Activated CD8-positive, alpha-beta memory T cell treated with anti-CD3 and anti-CD28 coated beads for 36 hours (primary cell): ENCODE results near the gene TDO2. TPM values are rescaled to one million over a fixed set of nuclear protein-coding genes. Genes with fewer than 3 reads are reported as not detected.

Experiments
- CTCF ChIA-PET: fragments of 350-600 bp; sonication (Branson Sonifier 250); formaldehyde crosslinking; loops from one replicate; lab custom pipeline; 2021; ENCODE audit warnings: antibody characterized with exemption; lab: Charles Lee
- POLR2A ChIA-PET: fragments of 350-600 bp; sonication (Branson Sonifier 250); formaldehyde crosslinking; loops from one replicate; lab custom pipeline; 2021; ENCODE audit warnings: antibody characterized with exemption; lab: Charles Lee
- total RNA-seq, 2 experiments: library from RNA; stranded (reverse); gene quantifications; one replicate each; pipeline ENCODE4 v1.2.3, GENCODE V29; 2021

The TDO2 gene
- total RNA-seq, 2 experiments from 2014 or later = not detected

DNA sequence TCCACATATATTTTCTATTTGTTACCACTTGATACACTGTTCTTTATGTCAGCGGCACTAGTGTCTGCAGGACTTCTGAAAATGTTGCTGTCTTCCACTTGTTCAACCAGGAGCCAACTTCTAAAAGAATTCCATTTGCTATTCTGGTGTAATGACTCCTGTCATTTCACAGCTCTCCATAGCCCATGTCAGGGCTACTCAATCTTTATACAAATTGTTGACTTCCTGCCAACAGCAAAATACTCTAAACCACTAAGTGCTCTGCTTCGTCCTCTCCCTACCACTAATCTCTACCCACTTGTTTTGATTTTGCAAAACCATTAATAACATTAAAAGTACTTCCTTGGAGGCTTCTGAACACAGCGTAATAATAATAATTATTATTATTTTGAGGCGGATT, 43.0 kb downstream of the TDO2 start:
- POLR2A ChIA-PET = no interaction called here
- CTCF ChIA-PET = no interaction called here

DNA sequence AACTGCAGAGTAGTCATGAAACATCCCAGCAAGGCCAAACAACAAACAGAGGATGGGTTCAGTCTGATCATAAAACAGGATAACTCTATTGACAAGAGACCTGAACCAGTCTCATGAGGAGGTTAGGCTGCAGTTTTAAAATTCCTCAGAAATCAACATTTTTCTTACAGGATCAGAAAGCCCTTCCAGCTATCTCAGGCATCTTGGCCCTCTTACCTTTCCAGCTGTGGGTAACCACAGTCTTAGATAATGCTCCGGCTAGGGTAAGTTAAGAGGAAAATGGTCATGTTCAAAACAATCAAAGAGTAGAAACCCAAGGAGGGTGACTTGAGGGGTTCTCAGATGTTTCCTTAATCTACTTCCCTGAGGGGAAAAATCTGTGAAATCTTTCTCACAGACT, 45.0 kb downstream of the TDO2 start:
- ChIA-PET POLR2A (no interaction called here), CTCF (no interaction called here)

DNA sequence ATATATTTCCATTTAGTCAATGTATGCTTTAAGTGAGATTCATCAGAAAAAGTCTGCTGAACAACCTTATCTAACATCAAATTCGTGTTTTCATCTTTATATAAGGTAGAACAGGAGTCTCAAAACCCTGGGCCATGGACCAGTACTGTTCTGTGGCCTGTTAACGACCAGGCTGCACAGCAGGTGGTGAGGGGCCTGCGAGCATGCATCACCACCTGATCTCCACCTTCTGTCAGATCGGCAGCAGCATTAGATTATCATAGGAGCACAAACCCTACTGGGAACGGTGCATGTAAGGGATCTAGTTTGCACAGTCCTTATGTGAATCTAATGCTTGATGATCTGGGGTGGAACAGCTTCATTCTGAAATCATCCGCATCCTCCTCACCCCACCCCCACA, 47.0 kb downstream of the TDO2 start:
- CTCF ChIA-PET = interaction anchor here (1.1 kb wide), 1 partner anchor 9 kb away, joined by 4 read pairs; no protein-coding TSS in a partner anchor
- POLR2A ChIA-PET = no interaction called here

DNA sequence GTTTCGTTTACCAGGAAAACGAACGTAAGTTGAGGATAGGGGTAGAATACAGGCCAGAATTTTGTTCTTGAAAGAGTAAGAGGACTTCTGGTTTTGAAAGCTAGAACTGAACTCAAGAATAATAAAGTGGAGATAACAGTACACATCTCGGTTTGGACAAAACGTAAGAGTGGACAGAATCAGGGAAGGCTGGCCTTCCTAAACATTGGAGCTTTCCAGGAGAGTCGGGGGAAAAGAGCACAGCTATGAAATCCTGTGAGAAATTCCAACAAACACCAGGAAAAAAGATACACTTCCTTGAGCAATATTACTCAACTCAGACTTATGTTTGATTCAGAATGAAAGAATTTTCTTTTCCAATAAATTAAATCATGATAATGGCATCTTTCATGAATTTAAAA, 49.0 kb downstream of the TDO2 start:
- ChIA-PET CTCF (interaction anchor here (2.0 kb wide), 1 partner anchor 8 kb away, joined by 6 read pairs; no protein-coding TSS in a partner anchor), POLR2A (no interaction called here)

DNA sequence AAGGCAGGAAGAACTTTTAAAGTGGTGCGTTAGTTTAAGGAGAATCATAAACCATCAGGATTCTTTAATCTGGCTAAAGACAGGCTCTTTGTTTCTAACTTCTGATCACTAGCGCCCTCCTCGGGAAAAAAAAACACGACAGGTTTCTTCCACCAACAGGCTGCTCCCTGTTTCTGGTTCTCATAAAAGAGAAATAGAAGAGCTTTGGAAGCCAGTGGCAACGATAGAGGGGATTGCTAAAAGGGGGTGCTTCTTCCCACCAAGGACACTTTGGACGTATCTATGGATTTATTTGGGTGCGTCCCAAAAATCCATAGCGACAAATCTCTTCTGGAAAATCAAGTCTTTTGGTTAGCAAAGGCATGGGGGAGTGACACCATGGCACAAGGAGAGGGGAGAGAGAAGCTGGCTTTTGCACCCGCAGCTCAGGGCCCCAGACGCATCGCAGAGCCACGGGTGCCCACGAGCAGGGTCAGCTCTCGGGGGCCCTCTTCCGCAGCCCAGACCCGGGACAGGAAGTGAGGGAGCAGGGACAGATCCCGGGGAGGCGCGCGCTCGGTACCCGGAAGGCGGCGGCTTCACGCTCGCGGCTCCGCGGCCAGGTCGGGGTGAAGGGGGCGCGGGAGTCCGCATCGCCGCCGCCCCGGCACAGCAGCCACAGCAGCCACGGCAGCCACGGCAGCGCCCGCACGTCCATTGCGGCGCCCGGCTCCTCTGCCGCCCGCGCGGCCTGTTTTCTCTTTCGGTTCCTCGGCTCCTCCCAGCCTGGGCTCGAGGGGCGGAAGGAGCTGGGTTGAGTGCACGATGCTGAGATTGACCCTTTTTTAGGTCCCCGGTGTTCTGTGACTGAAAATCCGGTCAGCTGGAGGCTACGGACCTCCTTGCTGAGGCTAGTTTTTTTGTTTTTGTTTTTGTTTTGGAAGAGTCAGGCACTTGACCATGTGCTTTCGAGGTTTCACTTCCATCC, 49.9 kb downstream of the TDO2 start, which contains the start of gene CTSO:
TSS of gene CTSO (minus strand) at position 716 of the 967 bp plus-strand sequence. CDS start at position 697, 19 bp downstream.
- ChIA-PET POLR2A (interaction anchor here (1.3 kb wide), 1 partner anchor 143 kb away, joined by 4 read pairs; no protein-coding TSS in a partner anchor), CTCF (interaction anchor here (1.1 to 2.0 kb wide), 3 partner anchors 9 to 144 kb away, joined by 3 to 6 read pairs (median 5); no protein-coding TSS in a partner anchor)

DNA sequence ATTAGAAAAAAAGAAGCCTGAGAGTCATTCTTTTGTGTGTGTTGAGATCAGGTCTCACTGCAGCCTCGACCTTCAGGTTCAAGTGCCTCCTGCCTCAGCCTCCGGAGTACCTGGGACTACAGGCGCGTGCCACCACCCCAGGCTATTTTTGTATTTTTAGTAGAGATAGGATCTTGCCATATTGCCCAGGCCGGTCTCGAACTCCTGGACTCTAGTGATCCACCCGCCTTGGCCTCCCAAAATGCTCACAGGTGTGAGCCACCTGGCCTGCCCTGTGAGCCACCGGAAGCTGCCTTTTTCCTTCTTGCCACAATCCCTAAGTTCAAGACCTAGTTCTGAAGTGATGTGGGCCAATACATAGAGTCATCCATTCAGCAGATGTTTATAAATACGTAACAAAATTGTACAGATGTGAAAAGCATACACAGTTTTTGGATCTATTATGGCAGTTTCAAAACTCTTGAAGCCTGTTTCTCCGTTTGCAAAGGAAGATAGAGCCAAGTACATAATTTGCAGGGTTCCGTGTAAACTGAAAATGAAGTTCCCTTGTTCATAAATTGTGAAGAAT, 50.7 kb downstream of the TDO2 start:
- POLR2A ChIA-PET = interaction anchor here (1.3 kb wide), 1 partner anchor 144 kb away, joined by 4 read pairs; no protein-coding TSS in a partner anchor
- CTCF ChIA-PET = interaction anchor here (1.1 to 2.0 kb wide), 3 partner anchors 10 to 145 kb away, joined by 3 to 6 read pairs (median 5); no protein-coding TSS in a partner anchor

DNA sequence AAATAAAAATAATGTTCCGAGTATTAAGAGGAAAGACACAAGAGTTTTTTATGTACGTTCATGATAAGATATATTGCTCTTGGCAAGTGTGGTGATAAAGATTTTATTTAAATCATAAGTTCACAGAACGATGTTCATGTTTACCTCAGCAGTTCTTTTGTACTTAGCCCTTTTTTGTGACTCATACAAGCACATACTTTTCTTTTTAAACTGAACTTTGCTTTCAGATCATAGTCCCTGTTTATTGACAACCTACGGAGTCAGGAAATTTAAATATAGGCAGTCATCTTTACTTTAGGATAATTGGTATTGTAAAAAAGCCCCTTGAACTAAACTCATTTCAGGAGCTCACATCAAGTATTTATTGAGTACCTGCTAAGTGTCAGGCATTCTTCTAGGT, 51.4 kb downstream of the TDO2 start:
- ChIA-PET POLR2A (no interaction called here), CTCF (no interaction called here)

DNA sequence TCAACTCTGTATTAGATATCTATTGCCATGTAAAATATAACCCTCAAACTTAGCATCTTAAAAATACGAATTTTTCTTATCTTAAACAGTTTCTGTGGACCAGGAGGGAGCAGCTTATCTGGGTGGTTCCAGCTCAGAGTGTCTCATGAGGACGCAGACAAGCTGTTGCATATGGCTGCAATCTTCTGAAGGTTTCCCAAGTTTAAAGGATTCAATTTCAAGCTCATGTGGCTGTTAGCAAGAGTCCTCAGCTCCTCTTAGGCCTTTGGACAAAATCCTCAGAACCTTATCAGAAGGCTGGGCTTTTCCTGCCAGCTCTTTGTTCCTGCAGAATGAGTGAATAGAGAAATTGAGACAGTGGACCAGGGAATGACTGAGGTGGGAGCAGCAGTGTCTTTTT, 53.0 kb downstream of the TDO2 start:
- CTCF ChIA-PET = no interaction called here
- POLR2A ChIA-PET = no interaction called here

DNA sequence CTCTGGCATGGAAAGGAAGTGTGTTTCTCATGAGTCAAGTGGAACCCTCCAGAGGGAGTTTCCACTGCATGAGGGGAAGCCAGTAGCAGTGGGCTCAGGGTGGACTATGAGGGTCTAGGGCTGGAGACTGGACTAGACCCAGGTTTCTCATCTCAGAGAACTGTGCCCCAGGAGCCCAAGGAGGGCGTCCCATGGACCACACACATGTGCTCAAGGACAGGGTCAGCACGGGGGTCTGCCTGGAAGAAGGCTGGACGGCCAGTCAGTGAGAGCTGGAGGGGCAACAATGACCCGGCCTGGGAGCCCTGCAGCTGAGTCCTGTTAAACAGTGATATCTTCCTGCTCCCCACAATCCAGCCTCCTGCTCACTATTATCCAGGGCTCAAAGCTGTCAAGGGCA, 55.9 kb downstream of the TDO2 start:
- CTCF ChIA-PET = no interaction called here
- POLR2A ChIA-PET = no interaction called here

DNA sequence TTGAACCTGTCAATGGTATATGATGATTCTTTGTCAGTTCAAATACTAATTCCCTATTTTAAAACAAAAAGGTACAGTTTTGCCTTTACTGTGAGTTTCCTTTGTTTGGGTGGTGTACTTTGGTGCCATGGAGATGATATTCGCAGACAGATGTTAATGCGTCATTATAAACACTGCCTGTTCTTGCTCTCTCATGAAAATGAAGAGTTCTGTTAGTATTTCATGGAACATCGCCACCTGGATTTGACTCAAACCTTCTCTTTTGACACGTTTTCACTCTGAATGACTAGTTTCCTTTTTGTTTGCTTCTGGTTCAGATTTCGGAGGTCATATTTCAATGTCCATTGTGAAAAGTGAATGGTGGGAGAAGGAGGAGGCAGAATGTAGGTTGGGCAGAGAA, 57.0 kb downstream of the TDO2 start:
- POLR2A ChIA-PET = no interaction called here
- CTCF ChIA-PET = no interaction called here

DNA sequence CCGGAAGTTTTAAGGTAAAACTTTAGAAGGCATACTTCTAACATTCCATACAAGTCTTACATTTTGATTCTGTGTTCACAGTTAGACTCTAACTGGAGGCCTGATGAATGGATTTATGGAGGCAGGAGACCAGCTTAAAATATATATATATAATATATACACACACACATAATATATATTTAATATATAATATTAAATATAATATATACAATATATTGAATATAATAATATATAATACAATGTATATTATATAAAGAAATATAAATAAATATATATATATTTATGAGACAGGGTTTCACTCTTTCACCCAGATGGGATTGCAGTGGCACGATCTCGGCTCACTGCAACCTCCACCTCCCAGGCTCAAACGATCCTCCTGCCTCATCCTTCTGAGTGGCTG, 58.1 kb downstream of the TDO2 start:
- CTCF ChIA-PET = no interaction called here
- POLR2A ChIA-PET = no interaction called here

DNA sequence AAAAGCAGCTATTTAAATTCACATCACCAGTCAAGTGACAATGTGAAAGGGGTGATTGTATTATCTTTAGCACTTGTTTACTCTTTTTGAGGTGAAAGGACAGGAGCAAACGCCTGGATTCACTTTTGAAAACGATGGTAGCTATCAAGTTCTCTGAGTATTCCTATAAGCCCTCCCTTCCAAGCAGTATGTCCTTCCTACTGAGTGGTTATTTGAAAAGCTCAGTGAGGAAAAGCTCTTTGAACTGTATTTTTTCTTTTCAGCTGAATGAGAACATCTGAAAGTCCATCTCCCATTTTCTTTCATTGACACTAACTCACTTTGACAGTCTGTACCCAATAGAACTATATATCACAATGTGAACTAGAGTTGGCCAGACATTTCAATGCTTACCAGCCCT, 59.3 kb downstream of the TDO2 start:
- ChIA-PET POLR2A (no interaction called here), CTCF (no interaction called here)

DNA sequence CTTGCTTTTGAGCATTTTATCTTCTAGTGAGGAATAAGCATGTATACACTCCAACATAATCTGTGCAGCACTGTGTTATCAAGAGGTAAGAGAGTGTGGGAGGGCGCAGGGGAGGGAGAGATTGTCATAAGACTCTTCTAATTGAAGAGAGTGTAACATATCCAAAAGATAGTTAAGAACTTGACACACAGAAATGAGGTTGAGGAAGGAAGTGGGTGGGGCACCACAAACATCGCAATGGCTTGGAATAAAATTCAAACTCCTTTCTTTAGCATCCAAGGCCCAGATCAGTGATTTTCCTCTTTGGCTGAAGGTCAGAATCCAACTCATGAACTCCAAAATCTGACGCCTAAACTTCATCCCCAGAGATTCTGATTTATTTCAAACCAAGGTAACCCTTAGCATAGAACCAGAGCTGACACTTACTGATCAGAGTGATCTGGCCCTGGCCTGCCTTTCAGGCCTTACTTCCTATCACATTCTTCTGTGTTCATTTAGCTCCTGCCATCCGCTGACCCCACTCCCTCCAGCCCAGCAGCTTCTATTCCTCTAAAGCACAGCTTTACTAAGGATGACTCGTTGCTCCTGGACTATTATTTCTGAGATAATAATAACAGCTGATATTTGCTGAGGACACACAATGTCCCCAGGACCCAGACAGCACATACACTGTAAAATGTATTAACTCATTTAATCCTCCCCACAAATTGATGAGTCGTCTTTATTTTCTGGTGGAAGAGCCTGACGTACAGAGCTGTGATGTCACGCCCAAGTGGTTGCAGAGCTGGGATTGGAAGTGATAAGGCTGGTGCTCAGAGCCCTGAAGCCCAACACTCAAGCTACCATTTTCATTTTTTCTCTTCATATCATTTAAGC, 60.8 kb downstream of the TDO2 start:
- POLR2A ChIA-PET = no interaction called here
- CTCF ChIA-PET = no interaction called here

DNA sequence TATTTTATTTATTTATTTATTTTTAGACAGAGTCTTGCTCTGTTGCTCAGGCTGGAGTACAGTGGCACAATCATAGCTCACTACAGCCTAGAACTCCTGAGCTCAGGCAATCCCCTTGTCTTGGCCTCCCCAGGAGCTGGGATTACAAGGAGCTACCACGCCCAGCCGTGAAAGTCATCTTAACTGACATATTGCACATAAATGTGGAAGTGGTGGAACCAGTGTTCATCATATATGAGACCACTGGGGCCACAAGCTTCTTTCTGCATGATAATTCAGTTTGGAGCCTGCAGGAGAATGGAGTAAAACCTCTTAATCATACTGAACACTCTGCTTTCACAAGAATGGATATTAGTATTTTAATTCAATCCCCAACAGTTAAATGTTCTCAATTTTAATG, 62.7 kb downstream of the TDO2 start:
- ChIA-PET POLR2A (no interaction called here), CTCF (no interaction called here)

DNA sequence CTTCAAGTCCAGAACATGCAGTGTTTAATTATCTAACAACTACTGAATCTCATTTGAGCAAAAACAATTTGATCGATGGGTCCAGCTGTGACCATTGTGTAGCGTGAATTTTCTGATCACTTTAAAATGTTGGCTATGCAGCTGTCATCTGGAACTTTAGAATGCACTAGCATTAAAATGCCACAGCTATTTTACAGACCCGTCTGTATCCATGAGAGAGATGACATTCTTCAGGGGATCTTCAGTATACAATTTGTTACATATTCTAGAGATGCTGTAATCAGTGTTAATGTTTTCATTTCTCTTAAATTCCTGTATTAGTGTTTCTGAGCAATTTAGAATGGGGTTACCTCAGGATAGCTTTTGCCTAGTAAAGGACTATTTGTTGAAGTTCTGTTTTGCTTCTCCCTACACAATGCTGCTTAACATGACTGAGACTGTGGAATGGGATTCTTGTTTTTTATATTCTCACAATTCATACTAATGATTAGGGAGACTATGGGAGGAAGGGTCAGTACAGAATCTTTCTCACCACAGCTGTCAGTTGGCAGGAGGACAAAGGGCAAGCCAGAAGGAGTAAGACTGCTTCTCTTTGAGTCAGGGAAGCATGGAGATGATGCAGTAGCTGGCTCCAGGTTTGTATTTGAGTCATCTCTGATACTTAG, 63.4 kb downstream of the TDO2 start:
- ChIA-PET POLR2A (no interaction called here), CTCF (no interaction called here)
